Cardiac septum (tissue), 1 donor: ENCODE data around the gene PLAGL1. TPM values are rescaled to one million over a fixed set of nuclear protein-coding genes. Genes with fewer than 3 reads are reported as not detected.
"Not testable (repeated sequence)": the region's sequence is repeated elsewhere in the genome, so short reads cannot be mapped to it uniquely, and the experiment has no call there.

Source experiments
- DNase-seq: peaks from one replicate; pipeline ENCODE4 v3.0.0-alpha.2; 2020; ENCODE audit warnings: low spot score
- intact Hi-C: fragments of 100-400 bp; cut with DNase I; formaldehyde crosslinking; loops from one replicate; pipeline ENCODE4 v1.14.0; 2022
- long read RNA-seq: library from polyadenylated mRNA; unstranded; transcript quantifications from one replicate; pipeline ENCODE4 v2.0.0, GENCODE V29; 2021
- total RNA-seq: library from RNA; stranded (reverse); fragmentation: NEBNext Ultra II Directional; extraction: Animal tissue kit (Norgen Biotek cat#: 25700); gene quantifications from one replicate; pipeline ENCODE4 v1.2.1, GENCODE V29; 2021
- donor health status: DM: no; HTN: no; CAD: no.

Gene PLAGL1
- total RNA-seq: 13.0 TPM
- long read RNA-seq, partial matches to known transcripts: 0 of 4 reads
- long read RNA-seq, other reads (novel, unspliced or antisense): 3 of 4 reads

- peak; percentile 84 for DNase-seq
- intact Hi-C loops: loop anchor here (10.0 kb wide), 1 partner anchor 333 kb away; the partner anchor contains the start of gene PHACTR2
Measured at GRCh38 chr6:144008120-144008811, at the start of gene PLAGL1. PLAGL1 (minus strand) TSS chr6:144008259; CDS start chr6:143948136, 60,123 bp downstream.

- intact Hi-C loops: no loop called here
- no peak for DNase-seq
Measured at GRCh38 chr6:144055121-144055931, 47.3 kb upstream of the PLAGL1 start.

- intact Hi-C loops: no loop called here
- no peak for DNase-seq
Measured at GRCh38 chr6:144053601-144054000, 45.5 kb upstream of the PLAGL1 start.

- intact Hi-C loops: no loop called here
- DNase-seq: no peak
Measured at GRCh38 chr6:144052488-144052887, 44.4 kb upstream of the PLAGL1 start.

GRCh38 chr6:144049386-144049785 lies 41.3 kb upstream of the PLAGL1 start:
- DNase-seq: no peak
- intact Hi-C loops: no loop called here

GRCh38 chr6:144047688-144048087 lies 39.6 kb upstream of the PLAGL1 start:
- intact Hi-C loops: no loop called here
- no peak for DNase-seq

GRCh38 chr6:144046672-144047071 lies 38.6 kb upstream of the PLAGL1 start:
- intact Hi-C loops, DNase-seq: not testable (repeated sequence)

- DNase-seq, intact Hi-C loops: not testable (repeated sequence)
Measured at GRCh38 chr6:144044989-144045388, 36.9 kb upstream of the PLAGL1 start.

GRCh38 chr6:144036835-144037195 lies 28.8 kb upstream of the PLAGL1 start:
- no peak for DNase-seq
- intact Hi-C loops: no loop called here

GRCh38 chr6:144036064-144036834 lies 28.2 kb upstream of the PLAGL1 start:
- intact Hi-C loops: no loop called here
- DNase-seq: no peak

GRCh38 chr6:144035416-144035815 lies 27.4 kb upstream of the PLAGL1 start:
- intact Hi-C loops: no loop called here

GRCh38 chr6:144033816-144034735 lies 26.0 kb upstream of the PLAGL1 start:
- intact Hi-C loops: no loop called here

More at GRCh38 chr6:144035416-144035815, 27.4 kb upstream of the PLAGL1 start:
- no peak for DNase-seq

GRCh38 chr6:144029452-144029851 lies 21.4 kb upstream of the PLAGL1 start:
- no peak for DNase-seq
- intact Hi-C loops: no loop called here

More at GRCh38 chr6:144033816-144034735, 26.0 kb upstream of the PLAGL1 start:
- DNase-seq: no peak

- no peak for DNase-seq
- intact Hi-C loops: no loop called here
Measured at GRCh38 chr6:144027932-144028587, 20.0 kb upstream of the PLAGL1 start.

- DNase-seq: no peak
- intact Hi-C loops: no loop called here
Measured at GRCh38 chr6:144023216-144023615, 15.2 kb upstream of the PLAGL1 start.

- intact Hi-C loops: no loop called here
- no peak for DNase-seq
Measured at GRCh38 chr6:144019929-144020328, 11.9 kb upstream of the PLAGL1 start.

GRCh38 chr6:144017166-144018094 lies 9.4 kb upstream of the PLAGL1 start:
- intact Hi-C loops: no loop called here

More at GRCh38 chr6:144017166-144018094, 9.4 kb upstream of the PLAGL1 start:
- no peak for DNase-seq
